NCI-H1930 (cell line): Measurements from ENCODE around the gene VWA7.

Source experiments
- DNase-seq, 2 experiments: peaks; one replicate each; lab custom pipeline; 2025; lab: John Stamatoyannopoulos, UW

Gene VWA7

DNA sequence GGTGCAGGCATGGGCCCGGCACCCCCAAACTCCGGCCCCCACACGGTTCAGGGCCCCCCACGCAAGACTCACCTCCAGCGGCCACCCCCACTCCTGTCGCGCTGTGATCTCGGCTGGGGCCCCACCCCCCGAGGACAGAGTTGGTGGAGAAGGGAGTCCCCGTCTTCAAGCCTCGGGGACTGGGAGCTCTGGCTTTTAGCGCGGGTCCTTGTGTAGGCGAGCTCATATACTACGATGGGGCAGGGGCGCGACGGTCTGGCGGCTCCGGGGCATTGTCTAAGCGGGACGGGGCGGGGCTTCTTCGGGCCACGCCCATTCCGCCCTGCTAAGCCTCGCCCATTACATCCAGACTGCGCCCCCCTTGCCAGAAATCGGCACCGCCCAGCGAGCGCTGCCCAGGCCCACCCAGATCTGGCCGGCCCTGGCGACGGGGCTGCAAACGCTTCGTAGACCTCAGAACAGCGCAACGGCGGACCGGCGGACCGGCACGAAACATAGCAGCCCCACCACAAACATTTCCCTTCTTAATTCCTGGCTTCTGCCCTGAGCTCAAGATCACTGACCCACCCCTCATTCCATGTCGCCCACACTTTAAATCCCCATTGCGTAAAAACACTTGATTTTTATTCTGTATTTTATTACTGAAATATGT lies 47.0 kb downstream of the VWA7 start:
- peak; percentile 65 to 70 for DNase-seq

GRCh38 chr6:31729515-31729978 lies 47.6 kb downstream of the VWA7 start:
- DNase-seq = peak; percentile 48 to 64

DNA sequence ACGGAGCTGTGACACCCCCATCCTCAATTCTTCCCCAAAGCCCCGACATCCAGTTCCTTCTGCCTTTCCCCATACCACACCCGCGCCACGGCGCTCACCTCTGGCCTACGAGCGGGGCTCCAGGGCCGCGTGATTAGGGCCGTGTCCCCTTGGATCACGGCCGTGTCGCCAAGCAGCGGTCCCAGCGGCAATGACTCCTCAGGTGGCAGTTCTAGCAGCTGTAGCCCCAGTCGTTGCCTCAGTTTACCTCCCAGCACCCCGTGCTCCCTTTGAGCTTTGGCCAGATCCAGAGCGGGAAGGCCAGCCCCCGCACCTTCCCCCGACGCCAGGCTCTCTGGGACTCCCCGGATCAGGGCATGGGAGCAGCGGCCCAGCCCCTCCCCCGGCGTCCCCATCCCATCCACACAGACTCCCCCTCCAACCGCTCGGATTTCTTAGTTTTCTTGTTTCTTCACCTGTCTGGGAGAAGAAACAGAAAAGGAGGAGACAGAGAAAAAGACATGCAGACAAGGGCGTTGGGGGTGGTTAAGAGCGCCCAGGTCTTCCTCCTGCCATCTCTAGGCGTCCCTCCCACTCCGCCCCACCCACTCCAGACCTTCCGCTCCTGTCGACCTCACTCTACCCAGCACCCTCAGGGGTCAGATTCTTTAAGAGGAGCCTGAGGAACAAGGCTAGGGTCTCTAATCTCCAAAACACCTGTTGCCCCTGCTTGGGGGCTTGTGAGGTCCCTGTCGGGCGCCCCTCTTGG lies 48.2 kb downstream of the VWA7 start, which contains the start of gene DDAH2:
DDAH2 (minus strand) TSS at position 533 of the 748 bp plus-strand sequence; CDS start at position 395, 138 bp downstream.
- no peak for DNase-seq

DNA sequence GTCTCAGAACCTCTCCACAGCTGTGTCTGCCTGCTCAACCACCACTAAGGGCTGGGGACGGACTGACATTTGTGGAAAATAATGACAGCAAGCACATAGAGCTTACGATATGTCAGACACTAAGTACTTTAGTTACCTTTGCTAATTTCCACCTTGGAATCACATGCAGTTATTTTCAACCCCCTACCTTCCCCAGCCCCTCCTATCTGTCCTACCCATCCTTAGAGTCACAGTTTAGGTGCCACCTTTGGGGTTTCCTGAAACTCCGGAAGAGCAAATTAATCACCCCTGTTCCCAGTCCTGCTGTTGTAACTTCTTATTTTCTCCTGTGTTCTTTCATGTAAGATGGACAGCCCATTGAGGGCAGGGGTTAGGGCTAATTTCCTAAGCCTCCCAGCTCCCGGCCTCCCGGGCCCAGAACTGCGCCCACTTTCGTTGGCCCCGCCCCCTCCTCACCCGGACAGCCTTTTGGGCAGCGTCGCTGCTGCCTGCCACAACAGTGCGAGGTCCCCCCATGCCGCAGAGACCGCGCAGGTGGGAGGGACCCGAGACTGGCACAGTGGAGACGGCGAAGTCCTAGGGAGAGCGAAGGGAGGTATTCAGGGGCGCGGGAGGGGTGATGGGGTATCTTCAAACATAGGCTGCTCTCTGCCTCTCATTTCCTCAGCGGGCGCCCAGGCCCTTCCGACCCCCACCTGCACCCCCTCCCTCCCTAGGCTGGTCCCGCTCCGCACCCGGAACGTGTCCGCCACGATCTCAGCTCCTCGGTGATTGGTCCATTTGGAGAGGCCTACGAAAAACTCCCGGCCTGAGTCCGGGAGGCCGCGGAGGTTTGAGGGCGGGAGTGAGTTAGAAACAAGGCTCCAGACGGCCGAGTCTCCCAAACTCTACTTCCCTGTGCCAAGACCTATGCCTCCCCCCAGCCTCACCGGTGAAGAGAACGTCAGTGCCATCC lies 49.1 kb downstream of the VWA7 start:
- DNase-seq = no peak

DNA sequence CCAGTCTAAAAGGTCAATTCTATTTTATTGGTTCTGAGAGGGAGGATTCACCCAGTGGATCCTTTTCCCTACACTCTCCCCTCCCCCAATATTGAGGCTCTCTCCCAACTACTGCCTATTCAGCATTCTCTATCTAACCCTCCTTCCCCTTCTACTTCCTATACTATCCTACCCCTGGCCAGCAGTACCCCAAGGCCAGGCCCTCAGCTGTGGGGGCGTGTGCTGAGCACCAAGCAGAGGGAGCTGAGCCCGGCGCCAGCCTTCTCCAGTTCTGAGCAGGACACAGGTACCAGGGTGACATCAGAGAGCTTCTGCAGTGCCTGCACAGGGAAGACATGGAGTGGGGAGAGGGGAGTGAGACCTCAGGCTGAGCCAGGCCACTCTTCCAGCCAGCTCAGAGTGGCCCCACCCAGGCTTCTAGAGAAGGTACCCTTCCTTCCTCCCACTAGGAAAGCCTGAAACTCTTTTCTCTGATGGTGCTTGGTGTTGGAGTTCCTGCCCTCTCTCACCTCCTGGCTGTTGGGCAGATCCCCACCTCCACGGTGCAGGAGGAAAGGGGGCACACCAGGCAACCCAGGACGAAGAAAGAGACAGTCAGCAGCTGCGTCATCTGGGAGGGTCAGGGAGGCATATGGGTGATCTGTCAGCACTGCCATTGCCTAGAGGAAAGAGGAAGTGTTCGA lies 50.0 kb downstream of the VWA7 start:
- no peak for DNase-seq

GRCh38 chr6:31725502-31726350 lies 51.4 kb downstream of the VWA7 start:
- no peak for DNase-seq

- no peak for DNase-seq
Observed at GRCh38 chr6:31723980-31724691, 53.0 kb downstream of the VWA7 start.

DNA sequence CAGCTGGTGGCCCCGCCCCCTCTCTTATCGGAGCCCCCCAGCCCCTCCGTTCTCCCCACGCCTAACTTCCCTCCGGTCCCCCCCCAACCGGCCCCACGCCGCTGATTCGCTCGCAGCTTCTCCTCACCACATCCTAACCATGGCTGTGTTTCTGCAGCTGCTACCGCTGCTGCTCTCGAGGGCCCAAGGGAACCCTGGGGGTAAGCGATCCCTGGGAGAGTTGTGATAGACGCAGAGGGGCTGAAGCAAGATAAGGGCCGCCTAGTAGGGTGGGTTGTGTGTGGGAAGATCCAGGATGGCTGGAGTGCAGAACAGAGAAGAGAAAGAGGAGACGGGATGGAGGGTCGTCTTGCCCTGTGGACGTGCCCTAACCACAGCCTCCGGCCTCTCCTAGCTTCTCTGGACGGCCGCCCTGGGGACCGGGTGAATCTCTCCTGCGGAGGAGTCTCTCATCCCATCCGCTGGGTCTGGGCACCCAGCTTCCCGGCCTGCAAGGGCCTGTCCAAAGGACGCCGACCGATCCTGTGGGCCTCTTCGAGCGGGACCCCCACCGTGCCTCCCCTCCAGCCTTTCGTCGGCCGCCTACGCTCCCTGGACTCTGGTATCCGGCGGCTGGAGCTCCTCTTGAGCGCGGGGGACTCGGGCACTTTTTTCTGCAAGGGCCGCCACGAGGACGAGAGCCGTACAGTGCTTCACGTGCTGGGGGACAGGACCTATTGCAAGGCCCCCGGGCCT lies 53.7 kb downstream of the VWA7 start, which contains the start of gene MPIG6B:
MPIG6B (plus strand) TSS at position 129 of the 735 bp plus-strand sequence; CDS start at position 140, 11 bp downstream.
- DNase-seq = no peak

- DNase-seq = no peak
Observed at GRCh38 chr6:31722173-31722572, 55.0 kb downstream of the VWA7 start.

GRCh38 chr6:31721351-31722020 lies 55.6 kb downstream of the VWA7 start, which contains the start of gene LY6G6C:
TSS of gene LY6G6C (minus strand) at chr6:31721746. CDS start at chr6:31721679, 67 bp downstream.
- DNase-seq = no peak

DNA sequence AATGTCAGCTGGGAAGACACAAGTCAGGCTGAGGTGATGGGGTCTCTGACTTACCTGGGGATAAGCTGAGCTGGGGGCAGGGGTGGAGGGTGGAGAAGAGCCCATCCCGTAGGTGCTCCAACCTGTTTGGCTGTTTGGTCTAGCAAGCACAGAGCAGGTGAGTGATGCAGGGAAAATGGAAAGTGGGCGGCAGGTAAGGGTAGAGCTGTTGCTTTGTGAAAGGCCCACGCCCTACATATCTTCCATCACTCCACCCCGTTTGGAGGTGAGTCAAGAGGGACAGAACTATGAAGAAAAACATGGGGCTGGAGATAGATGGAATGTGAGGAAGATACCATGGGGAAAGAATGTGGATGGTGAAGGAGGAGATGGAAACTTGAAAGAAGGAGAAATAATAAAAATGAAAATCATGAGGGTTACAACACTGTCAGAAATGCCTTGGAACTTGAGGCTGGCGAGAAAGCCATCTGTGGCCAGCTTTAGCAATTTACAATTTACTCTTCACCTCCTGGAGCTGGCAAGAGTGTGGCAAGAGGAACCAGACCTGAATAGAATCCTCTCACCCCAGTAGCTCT lies 56.8 kb downstream of the VWA7 start:
- no peak for DNase-seq

GRCh38 chr6:31719001-31719400 lies 58.1 kb downstream of the VWA7 start:
- no peak for DNase-seq

GRCh38 chr6:31718265-31718664 lies 58.9 kb downstream of the VWA7 start:
- DNase-seq = no peak

GRCh38 chr6:31717499-31718222 lies 59.5 kb downstream of the VWA7 start:
- peak; percentile 70 to 74 for DNase-seq
